Measurements from ENCODE around the gene SYT1.

The SYT1 gene

GRCh38 chr12:79344855-79345847 is 480.6 kb downstream of the SYT1 start:
- H3K27ac ChIP-seq, result no peak overlapping the region
- TF ChIP-seq ZFX (IDR thresholded peaks at IDR 0.05; ENCODE audit: borderline replicate concordance) (no peak), CTCF (IDR thresholded peaks at IDR 0.05) (peak; percentile 98)

GRCh38 chr12:79347866-79348265 is 483.3 kb downstream of the SYT1 start:
- no peak overlapping the region for H3K27ac ChIP-seq

GRCh38 chr12:79351251-79351650 is 486.7 kb downstream of the SYT1 start:
- TF ChIP-seq CTCF (IDR thresholded peaks at IDR 0.05) (no peak), ZFX (IDR thresholded peaks at IDR 0.05; ENCODE audit: borderline replicate concordance) (no peak)
- no peak overlapping the region for H3K27ac ChIP-seq

More at GRCh38 chr12:79347866-79348265, 483.3 kb downstream of the SYT1 start:
- TF ChIP-seq ZFX (IDR thresholded peaks at IDR 0.05; ENCODE audit: borderline replicate concordance), result no peak
- TF ChIP-seq CTCF (IDR thresholded peaks at IDR 0.05), result no peak

- no peak for TF ChIP-seq CTCF (IDR thresholded peaks at IDR 0.05)
- TF ChIP-seq ZFX (IDR thresholded peaks at IDR 0.05; ENCODE audit: borderline replicate concordance), result no peak
- no peak overlapping the region for H3K27ac ChIP-seq
Observed at GRCh38 chr12:79356216-79356615, 491.6 kb downstream of the SYT1 start.

- TF ChIP-seq ZFX (IDR thresholded peaks at IDR 0.05; ENCODE audit: borderline replicate concordance) (no peak), CTCF (IDR thresholded peaks at IDR 0.05) (no peak)
- H3K27ac ChIP-seq, result no peak overlapping the region
Observed at GRCh38 chr12:79357048-79357447, 492.5 kb downstream of the SYT1 start.

- no peak for TF ChIP-seq CTCF (IDR thresholded peaks at IDR 0.05)
- TF ChIP-seq ZFX (IDR thresholded peaks at IDR 0.05; ENCODE audit: borderline replicate concordance), result no peak
- H3K27ac ChIP-seq, result no peak overlapping the region
Observed at GRCh38 chr12:79358716-79359300, 494.2 kb downstream of the SYT1 start.

- TF ChIP-seq CTCF (IDR thresholded peaks at IDR 0.05), result no peak
- no peak for TF ChIP-seq ZFX (IDR thresholded peaks at IDR 0.05; ENCODE audit: borderline replicate concordance)
- no peak overlapping the region for H3K27ac ChIP-seq
Observed at GRCh38 chr12:79360286-79360685, 495.7 kb downstream of the SYT1 start.

All from 22Rv1 (cell line).